Tibial artery (tissue), 4 donors: ENCODE data around the gene TFF2.

Experiments
- DNase-seq, 2 donors: peaks; one replicate each; pipeline ENCODE4 v3.0.0-alpha.2; 2019
- H3K27ac ChIP-seq, 2 donors: fragments of 200-600 bp; sonication (generic) in 1 of 2; 1 replicate in 1 of 2; 2 replicates in 1 of 2; pipeline ENCODE4 v1.5.1; 2018 to 2019; ENCODE audit warnings: mild to moderate bottlenecking in 1 of 2
- H3K27me3 ChIP-seq, 2 donors: fragments of 200-600 bp; sonication (generic) in 1 of 2; one replicate each; pipeline versions ENCODE4 v1.5.1 to v1.6.0; 2016 to 2019
- H3K36me3 ChIP-seq, 3 donors: fragments of 200-600 bp; sonication (generic) in 2 of 3; one replicate each; pipeline ENCODE4 v1.5.1; 2016 to 2019; ENCODE audit warnings: mild to moderate bottlenecking in 2 of 3
- H3K4me1 ChIP-seq, 4 donors: fragments of 200-600 bp; sonication (generic) in 2 of 4; 1 replicate in 3 of 4; 2 replicates in 1 of 4; pipeline ENCODE4 v1.5.1; 2016 to 2019
- H3K4me3 ChIP-seq, 2 donors: fragments of 200-600 bp; sonication (generic) in 1 of 2; 1 replicate in 1 of 2; 2 replicates in 1 of 2; pipeline ENCODE4 v1.5.1; 2018 to 2019; ENCODE audit warnings: mild to moderate bottlenecking in 2 of 2
- H3K9me3 ChIP-seq, 3 donors: fragments of 200-600 bp; sonication (generic) in 1 of 3; one replicate each; pipeline ENCODE4 v1.5.1; 2016 to 2019
- intact Hi-C: fragments of 100-400 bp; cut with DNase I; formaldehyde crosslinking; loops from one replicate; pipeline ENCODE4 v1.15.0; 2023; ENCODE audit warnings: low total_unique reads
- TF ChIP-seq, protein P1 (sequence below), 2 experiments: fragments of 200-600 bp in 1 of 2; fragments of 450-650 bp in 1 of 2; IDR thresholded peaks; one replicate each; pipeline ENCODE4 v1.5.1; 2017 to 2019; ENCODE audit warnings: antibody characterized with exemption in 2 of 2, mild to moderate bottlenecking in 1 of 2, moderate library complexity in 1 of 2

Gene TFF2

DNA sequence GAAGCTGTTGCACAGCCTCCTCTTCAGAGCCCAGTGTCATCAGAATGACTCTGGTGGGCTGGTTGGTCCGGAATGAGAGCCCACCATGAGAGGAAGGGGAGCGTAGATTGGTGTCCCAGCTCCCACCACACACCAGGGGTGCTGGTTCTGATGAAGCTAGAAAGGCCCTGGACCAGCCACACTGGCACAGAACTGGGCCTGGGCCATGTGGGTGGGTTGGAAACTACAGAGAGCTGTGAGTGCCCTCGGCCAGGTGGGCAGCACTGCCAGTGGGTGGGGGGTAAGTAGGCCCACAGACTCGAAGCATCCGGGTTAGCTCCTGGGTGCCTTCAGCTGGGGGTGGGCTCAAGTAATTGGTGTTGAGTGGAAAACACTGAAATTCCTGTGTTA is 27.2 kb upstream of the TFF2 start:
- Histone ChIP-seq H3K36me3 (no peaks in the 10 kb centered on the region), H3K4me1 (no peaks in the 10 kb centered on the region), H3K27ac (no peak overlapping the region), H3K9me3 (peaks cover 0 to 16% (median 15%) of the 10 kb centered on the region in 3 donors), H3K4me3 (no peak overlapping the region), H3K27me3 (peaks cover 0 to 44% of the 10 kb centered on the region in 2 donors)
- intact Hi-C loops = no loop called here
- peak in 1 of 2 donors; percentile 38 for DNase-seq
- TF ChIP-seq, protein P1, sequence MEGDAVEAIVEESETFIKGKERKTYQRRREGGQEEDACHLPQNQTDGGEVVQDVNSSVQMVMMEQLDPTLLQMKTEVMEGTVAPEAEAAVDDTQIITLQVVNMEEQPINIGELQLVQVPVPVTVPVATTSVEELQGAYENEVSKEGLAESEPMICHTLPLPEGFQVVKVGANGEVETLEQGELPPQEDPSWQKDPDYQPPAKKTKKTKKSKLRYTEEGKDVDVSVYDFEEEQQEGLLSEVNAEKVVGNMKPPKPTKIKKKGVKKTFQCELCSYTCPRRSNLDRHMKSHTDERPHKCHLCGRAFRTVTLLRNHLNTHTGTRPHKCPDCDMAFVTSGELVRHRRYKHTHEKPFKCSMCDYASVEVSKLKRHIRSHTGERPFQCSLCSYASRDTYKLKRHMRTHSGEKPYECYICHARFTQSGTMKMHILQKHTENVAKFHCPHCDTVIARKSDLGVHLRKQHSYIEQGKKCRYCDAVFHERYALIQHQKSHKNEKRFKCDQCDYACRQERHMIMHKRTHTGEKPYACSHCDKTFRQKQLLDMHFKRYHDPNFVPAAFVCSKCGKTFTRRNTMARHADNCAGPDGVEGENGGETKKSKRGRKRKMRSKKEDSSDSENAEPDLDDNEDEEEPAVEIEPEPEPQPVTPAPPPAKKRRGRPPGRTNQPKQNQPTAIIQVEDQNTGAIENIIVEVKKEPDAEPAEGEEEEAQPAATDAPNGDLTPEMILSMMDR (IDR thresholded peaks at IDR 0.05) = no peak

DNA sequence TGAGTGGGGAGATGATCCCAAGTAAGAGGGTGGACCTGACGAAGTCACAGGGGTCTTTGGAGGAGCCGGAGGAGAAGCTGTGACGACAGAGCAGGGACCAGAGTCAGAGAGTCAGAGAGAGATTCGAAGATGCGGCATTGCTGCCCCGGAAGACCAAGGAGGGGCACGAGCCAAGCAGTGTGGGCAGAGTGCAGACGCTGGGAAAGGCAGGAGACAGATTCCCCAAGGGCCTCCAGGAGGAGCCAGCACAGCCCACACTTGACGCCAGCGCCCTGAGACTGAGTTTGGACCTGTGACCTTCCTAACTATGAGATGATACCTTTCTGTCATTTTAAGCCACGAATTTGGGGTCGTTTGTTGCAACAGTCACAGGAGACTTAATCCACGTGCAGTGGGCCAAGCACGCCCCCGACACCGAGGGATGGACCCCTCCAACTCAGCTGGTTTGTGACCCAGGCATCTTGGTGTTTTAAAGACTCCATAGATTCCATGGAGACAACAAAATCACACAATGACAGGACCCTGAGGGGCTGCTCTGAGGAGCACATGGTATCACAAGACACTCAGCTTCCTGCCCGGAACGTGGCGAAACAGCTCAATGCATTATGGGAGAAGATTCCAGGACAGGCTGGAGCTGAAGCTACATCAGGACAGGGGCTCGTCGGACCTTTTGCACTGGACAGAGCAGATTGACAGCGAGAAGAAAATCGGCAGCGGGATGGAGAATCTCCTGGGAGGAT is 26.6 kb upstream of the TFF2 start:
- peaks cover 0 to 15% (median 12%) of the 10 kb centered on the region in 3 donors for H3K9me3 ChIP-seq
- DNase-seq = peak in 1 of 2 donors; percentile 40
- H3K4me3 ChIP-seq = no peak overlapping the region
- intact Hi-C loops = no loop called here
- no peaks in the 10 kb centered on the region for H3K36me3 ChIP-seq
- H3K27ac ChIP-seq = no peak overlapping the region
- TF ChIP-seq, protein P1 (IDR thresholded peaks at IDR 0.05) = no peak
- peaks cover 0 to 44% of the 10 kb centered on the region in 2 donors for H3K27me3 ChIP-seq
- no peaks in the 10 kb centered on the region for H3K4me1 ChIP-seq

DNA sequence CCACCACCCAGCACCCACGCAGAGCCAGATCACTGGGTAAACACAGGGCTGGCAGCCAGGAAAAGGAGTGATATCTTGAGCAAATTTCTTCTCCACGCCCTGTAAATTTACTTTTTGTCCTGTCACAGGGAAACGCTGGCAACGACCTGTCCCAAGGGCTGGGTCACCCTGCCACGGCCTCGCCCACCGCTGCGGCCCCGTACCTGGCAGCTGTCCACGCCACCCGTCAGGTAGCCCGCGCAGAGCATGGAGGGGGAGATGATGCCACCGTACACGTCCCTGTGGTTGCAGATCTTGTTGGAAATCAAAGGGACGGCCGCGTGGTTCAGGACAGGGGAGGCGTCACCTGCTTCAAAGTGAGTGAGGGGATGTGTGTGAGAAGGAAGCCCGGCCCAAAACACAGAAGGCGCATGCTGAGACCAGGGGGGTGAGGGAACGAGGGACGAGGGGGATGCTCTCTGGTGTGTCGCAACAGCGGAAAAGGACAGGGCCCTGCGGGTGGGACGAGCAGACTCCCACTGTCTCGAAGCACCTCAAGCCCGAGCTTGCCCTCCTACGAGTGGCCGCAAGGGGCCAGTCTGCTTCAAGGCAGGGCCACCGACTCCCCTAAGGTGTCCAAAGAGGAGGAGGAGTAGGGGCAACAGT is 25.7 kb upstream of the TFF2 start:
- no peak overlapping the region for H3K27ac ChIP-seq
- H3K4me1 ChIP-seq = no peaks in the 10 kb centered on the region
- TF ChIP-seq, protein P1 (IDR thresholded peaks at IDR 0.05) = no peak
- H3K27me3 ChIP-seq = peaks cover 0 to 44% of the 10 kb centered on the region in 2 donors
- DNase-seq = no peak
- intact Hi-C loops = no loop called here
- H3K9me3 ChIP-seq = peaks cover 0 to 6% (median 3%) of the 10 kb centered on the region in 3 donors
- no peaks in the 10 kb centered on the region for H3K36me3 ChIP-seq
- no peak overlapping the region for H3K4me3 ChIP-seq

DNA sequence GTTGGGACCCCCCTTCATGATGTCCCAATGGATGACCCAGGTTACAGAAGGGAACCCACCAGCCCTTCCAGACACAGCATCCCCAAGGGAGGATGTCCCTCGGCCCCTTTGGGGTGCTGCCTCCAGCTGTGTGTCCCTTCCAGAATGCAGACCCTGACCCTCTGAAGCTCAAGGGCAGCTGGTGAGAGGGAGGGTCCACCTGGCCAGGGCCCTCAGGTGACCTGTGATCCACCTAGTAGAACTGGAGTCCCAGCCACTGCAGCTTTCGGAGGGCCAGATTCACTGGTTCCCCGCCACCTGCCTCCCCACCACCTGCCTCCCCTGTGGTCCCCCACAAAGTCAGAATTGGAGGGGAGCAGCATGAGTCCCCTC is 25.2 kb upstream of the TFF2 start:
- Histone ChIP-seq H3K4me3 (no peak overlapping the region), H3K9me3 (peaks cover 0 to under 1% (median 0%) of the 10 kb centered on the region in 3 donors), H3K36me3 (no peaks in the 10 kb centered on the region), H3K27ac (no peak overlapping the region), H3K27me3 (peaks cover 0 to 46% of the 10 kb centered on the region in 2 donors), H3K4me1 (no peaks in the 10 kb centered on the region)
- no peak for DNase-seq
- TF ChIP-seq, protein P1 (IDR thresholded peaks at IDR 0.05) = no peak
- intact Hi-C loops = no loop called here

DNA sequence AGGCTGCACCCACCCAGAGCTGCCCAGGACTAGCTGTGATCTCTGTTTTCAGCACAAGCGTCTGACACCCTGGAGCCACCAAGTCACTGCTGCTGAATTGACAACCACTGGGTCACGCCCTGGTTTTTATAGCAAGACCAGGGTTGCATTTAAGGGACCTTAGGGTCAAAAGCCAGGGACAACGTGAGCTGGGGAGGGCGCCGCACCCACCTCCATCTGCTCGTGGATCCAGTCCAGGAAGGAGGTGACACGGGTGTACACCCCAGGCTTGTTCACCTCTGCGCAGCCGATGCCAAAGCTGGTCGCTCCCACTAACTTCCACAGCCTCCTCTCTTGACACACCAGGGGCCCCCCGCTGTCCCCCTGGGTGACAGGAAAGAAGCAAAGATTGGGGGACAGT is 24.7 kb upstream of the TFF2 start:
- H3K4me1 ChIP-seq = no peaks in the 10 kb centered on the region
- H3K27ac ChIP-seq = no peak overlapping the region
- no peaks in the 10 kb centered on the region for H3K9me3 ChIP-seq
- TF ChIP-seq, protein P1 (IDR thresholded peaks at IDR 0.05) = no peak
- H3K36me3 ChIP-seq = no peaks in the 10 kb centered on the region
- no peak for DNase-seq
- H3K27me3 ChIP-seq = peaks cover 0 to 49% of the 10 kb centered on the region in 2 donors
- no peak overlapping the region for H3K4me3 ChIP-seq
- intact Hi-C loops = no loop called here
